Measurements from ENCODE around the gene RNF187. TPM values are rescaled to one million over a fixed set of nuclear protein-coding genes. Genes with fewer than 3 reads are reported as not detected.
A peak's percentile ranks its signal among the peaks of the same experiment; 100 is the strongest.

Gene RNF187
- total and polyA plus RNA-seq, 2 donors (not counting 1 experiment from before 2014, with no cell fraction given), result 46.1 to 89.5 TPM

DNA sequence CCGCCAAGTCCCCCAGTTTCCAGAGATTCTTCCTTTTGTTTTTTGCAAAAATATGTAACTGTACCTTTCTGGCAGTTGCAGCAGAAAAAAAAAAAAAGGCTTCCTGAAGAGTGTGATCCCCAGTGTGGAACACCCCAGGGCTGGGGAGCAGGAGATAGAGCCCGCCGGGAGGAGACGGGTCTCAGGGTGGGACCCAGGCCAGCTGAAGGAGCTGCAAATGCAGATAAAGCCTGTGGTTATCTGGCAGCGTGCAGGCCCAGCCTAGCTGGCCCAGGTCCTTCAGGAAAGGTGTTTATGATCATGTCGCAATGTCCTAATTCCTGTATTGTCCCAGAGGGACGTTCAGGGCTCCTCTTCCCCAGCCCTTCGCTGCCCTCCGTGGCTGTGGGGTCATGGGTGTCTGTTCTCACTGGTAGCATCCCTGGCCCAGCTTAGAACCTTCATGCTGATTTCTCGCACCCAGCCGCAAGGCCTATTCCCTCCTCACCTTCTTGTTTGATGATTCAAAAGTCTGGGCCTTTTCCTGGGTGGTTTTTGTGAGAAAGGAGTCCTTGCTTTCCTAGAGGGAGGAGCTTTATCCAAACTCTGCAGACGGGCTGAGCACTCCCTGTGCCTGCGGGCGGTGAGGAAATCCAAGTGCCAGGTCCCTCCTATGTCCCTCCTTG, 26.2 kb downstream of the RNF187 start:
- Histone ChIP-seq H3K79me2 (ENCODE audit: control insufficient read depth, insufficient read depth, low read length) (no peaks in the 10 kb centered on the region), H4K20me1 (ENCODE audit: control insufficient read depth, extremely low read depth, insufficient read depth, low read length) (no peaks in the 10 kb centered on the region), H3K36me3 (ENCODE audit: control insufficient read depth, insufficient read depth, low read length) (no peaks in the 10 kb centered on the region), H3K27me3 (ENCODE audit: control insufficient read depth, insufficient read depth, low read length) (peaks cover 4% of the 10 kb centered on the region), H3K4me1 (ENCODE audit: control insufficient read depth, extremely low read depth, insufficient read depth, low read length) (no peaks in the 10 kb centered on the region), H3K4me2 (ENCODE audit: extremely low read depth, insufficient read depth, low read length) (no peak overlapping the region), H3K27ac (ENCODE audit: insufficient read depth, low read length) (no peak overlapping the region), H3K9ac (ENCODE audit: insufficient read depth, low read length) (no peak overlapping the region), H2AFZ (ENCODE audit: low read length) (no peak overlapping the region), H3K4me3 (replicated peaks in 1 of 4; ENCODE audit: control extremely low read depth in 1 of 4, insufficient read depth in 1 of 4, low read depth in 3 of 4, low read length in 4 of 4) (no peak overlapping the region), H3K9me3 (ENCODE audit: control insufficient read depth, insufficient read depth, low read depth, low read length) (no peaks in the 10 kb centered on the region)
- no peak for TF ChIP-seq EZH2 (IDR thresholded peaks at IDR 0.05; ENCODE audit: low read length, missing control alignments)
- TF ChIP-seq, protein P1, sequence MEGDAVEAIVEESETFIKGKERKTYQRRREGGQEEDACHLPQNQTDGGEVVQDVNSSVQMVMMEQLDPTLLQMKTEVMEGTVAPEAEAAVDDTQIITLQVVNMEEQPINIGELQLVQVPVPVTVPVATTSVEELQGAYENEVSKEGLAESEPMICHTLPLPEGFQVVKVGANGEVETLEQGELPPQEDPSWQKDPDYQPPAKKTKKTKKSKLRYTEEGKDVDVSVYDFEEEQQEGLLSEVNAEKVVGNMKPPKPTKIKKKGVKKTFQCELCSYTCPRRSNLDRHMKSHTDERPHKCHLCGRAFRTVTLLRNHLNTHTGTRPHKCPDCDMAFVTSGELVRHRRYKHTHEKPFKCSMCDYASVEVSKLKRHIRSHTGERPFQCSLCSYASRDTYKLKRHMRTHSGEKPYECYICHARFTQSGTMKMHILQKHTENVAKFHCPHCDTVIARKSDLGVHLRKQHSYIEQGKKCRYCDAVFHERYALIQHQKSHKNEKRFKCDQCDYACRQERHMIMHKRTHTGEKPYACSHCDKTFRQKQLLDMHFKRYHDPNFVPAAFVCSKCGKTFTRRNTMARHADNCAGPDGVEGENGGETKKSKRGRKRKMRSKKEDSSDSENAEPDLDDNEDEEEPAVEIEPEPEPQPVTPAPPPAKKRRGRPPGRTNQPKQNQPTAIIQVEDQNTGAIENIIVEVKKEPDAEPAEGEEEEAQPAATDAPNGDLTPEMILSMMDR (conservative IDR thresholded peaks at IDR 0.05 in 1 of 2, IDR thresholded peaks at IDR 0.05 in 1 of 2; ENCODE audit: low read depth in 1 of 2, low read length in 2 of 2), result no peak
- DNase-seq (ENCODE audit: low read depth in 2 of 2), result no peak

DNA sequence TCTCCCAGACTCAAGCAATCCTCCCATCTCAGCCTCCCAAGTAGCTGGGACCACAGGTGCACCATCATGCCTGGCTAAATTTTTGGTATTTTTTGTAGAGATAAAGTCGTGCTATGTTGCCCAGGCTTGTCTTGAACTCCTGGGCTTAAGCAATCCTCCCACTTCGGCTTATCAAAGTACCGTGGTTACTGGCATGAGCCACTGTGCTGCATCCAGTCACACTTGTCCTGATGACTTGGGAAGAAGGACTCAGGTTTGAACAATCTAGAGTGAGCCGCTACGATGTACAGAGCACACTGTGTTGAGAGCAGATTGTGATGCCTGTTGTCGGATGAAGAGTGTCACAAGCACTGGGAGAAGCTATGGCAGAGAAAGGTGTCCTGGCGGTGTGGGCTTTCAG, 27.2 kb downstream of the RNF187 start:
- H3K27me3 ChIP-seq (ENCODE audit: control insufficient read depth, insufficient read depth, low read length), result peaks cover 4% of the 10 kb centered on the region
- H3K4me3 ChIP-seq (replicated peaks in 1 of 4; ENCODE audit: control extremely low read depth in 1 of 4, insufficient read depth in 1 of 4, low read depth in 3 of 4, low read length in 4 of 4), result no peak overlapping the region
- no peak overlapping the region for H2AFZ ChIP-seq (ENCODE audit: low read length)
- no peaks in the 10 kb centered on the region for H4K20me1 ChIP-seq (ENCODE audit: control insufficient read depth, extremely low read depth, insufficient read depth, low read length)
- no peak overlapping the region for H3K4me2 ChIP-seq (ENCODE audit: extremely low read depth, insufficient read depth, low read length)
- TF ChIP-seq, protein P1 (conservative IDR thresholded peaks at IDR 0.05 in 1 of 2, IDR thresholded peaks at IDR 0.05 in 1 of 2; ENCODE audit: low read depth in 1 of 2, low read length in 2 of 2), result no peak
- TF ChIP-seq EZH2 (IDR thresholded peaks at IDR 0.05; ENCODE audit: low read length, missing control alignments), result no peak
- H3K27ac ChIP-seq (ENCODE audit: insufficient read depth, low read length), result no peak overlapping the region
- H3K9ac ChIP-seq (ENCODE audit: insufficient read depth, low read length), result no peak overlapping the region
- H3K36me3 ChIP-seq (ENCODE audit: control insufficient read depth, insufficient read depth, low read length), result no peaks in the 10 kb centered on the region
- DNase-seq (ENCODE audit: low read depth in 2 of 2), result no peak
- H3K9me3 ChIP-seq (ENCODE audit: control insufficient read depth, insufficient read depth, low read depth, low read length), result no peaks in the 10 kb centered on the region
- H3K79me2 ChIP-seq (ENCODE audit: control insufficient read depth, insufficient read depth, low read length), result no peaks in the 10 kb centered on the region
- H3K4me1 ChIP-seq (ENCODE audit: control insufficient read depth, extremely low read depth, insufficient read depth, low read length), result no peaks in the 10 kb centered on the region

DNA sequence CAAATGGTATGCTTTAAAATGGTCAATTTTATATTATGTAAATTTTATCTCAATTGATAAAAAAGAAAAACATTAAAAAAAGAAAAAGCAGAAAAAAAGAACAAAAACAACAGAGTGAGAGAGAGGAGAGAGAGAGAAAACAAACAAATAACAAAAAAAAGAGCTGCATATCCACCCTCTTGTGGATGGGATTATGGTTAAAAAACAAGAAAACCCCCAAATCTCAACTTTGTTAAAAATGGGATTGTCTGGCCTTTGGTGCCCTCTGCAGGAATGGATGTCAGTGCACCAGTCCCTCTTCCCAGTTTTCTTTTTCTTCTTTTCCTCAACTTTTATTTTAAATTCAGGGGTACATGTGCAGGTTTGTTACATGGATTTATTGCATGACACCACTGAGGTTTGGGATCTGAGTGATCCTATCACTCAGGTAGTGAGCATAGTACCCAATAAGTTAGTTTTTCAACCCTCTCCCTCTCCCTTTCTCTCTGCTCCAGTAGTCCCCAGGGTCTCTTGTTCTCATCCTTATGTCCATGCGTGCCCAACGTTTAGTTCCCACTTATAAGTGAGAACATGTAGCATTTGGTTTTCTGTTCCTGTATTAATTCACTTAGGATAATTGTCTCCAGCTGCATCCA, 28.1 kb downstream of the RNF187 start:
- Histone ChIP-seq H3K9me3 (ENCODE audit: control insufficient read depth, insufficient read depth, low read depth, low read length) (no peaks in the 10 kb centered on the region), H3K4me2 (ENCODE audit: extremely low read depth, insufficient read depth, low read length) (no peak overlapping the region), H3K4me1 (ENCODE audit: control insufficient read depth, extremely low read depth, insufficient read depth, low read length) (no peaks in the 10 kb centered on the region), H2AFZ (ENCODE audit: low read length) (no peak overlapping the region), H3K4me3 (replicated peaks in 1 of 4; ENCODE audit: control extremely low read depth in 1 of 4, insufficient read depth in 1 of 4, low read depth in 3 of 4, low read length in 4 of 4) (no peak overlapping the region), H3K79me2 (ENCODE audit: control insufficient read depth, insufficient read depth, low read length) (no peaks in the 10 kb centered on the region), H3K27me3 (ENCODE audit: control insufficient read depth, insufficient read depth, low read length) (peaks cover 4% of the 10 kb centered on the region), H3K27ac (ENCODE audit: insufficient read depth, low read length) (no peak overlapping the region), H3K9ac (ENCODE audit: insufficient read depth, low read length) (no peak overlapping the region), H4K20me1 (ENCODE audit: control insufficient read depth, extremely low read depth, insufficient read depth, low read length) (no peaks in the 10 kb centered on the region), H3K36me3 (ENCODE audit: control insufficient read depth, insufficient read depth, low read length) (no peaks in the 10 kb centered on the region)
- TF ChIP-seq, protein P1 (conservative IDR thresholded peaks at IDR 0.05 in 1 of 2, IDR thresholded peaks at IDR 0.05 in 1 of 2; ENCODE audit: low read depth in 1 of 2, low read length in 2 of 2), result peak; percentile 76 to 80
- TF ChIP-seq EZH2 (IDR thresholded peaks at IDR 0.05; ENCODE audit: low read length, missing control alignments), result no peak
- peak; percentile 27 to 67 for DNase-seq (ENCODE audit: low read depth in 2 of 2)

All from fibroblast of lung (primary cell).